GM18517 (cell line): Measurements from ENCODE around the gene CADM1.

Experiments
- ATAC-seq: cut with Tn5 transposase; IDR thresholded peaks from one replicate; pipeline ENCODE4 v1.9.1; 2021; ENCODE audit warnings: mild to moderate bottlenecking, moderate library complexity; ENCODE audit not compliant: unreplicated experiment

CADM1 gene

DNA sequence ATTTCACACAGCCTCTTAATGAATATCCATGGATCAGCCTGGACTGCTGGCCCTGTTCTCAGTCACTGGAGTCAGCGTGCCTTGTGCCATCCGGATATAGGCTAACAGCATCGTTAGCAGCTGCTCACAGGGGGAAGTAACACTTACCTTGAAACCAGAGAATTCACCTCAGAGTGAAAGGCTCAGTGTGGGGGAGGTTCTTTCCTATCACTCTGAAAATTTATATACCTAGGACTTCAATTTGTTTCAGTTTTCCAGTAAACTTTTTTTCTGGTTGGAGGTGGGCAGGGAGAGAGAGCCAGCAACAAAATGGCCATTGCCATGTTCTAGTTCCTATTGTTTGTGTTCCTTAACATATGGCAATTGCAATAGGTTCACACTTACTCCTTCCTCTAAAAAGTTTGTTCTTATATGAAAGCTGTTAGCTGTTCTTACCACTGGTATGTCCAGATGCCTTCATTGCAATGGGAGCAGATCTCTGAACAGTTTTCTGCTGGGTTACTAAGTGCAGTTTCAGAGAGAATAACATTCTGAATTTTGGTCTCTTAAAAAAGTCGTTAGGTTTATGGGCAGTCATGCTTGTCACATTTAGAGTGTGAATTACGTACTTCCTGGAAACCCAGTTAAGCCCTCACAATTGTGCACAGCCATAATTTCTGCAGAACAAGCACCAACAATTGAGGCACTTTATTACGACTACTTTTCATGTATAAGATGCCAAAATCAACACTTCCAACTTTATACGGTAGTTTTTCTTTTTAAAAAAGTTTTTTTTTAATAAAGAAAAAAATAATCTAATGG, 247.6 kb downstream of the CADM1 start:
- peak; percentile 89 for ATAC-seq

GRCh38 chr11:115255006-115255762, 249.0 kb downstream of the CADM1 start:
- ATAC-seq, result no peak

GRCh38 chr11:115251126-115251525, 253.1 kb downstream of the CADM1 start:
- ATAC-seq, result no peak

- ATAC-seq, result no peak
Observed at GRCh38 chr11:115249061-115249578, 255.1 kb downstream of the CADM1 start.

DNA sequence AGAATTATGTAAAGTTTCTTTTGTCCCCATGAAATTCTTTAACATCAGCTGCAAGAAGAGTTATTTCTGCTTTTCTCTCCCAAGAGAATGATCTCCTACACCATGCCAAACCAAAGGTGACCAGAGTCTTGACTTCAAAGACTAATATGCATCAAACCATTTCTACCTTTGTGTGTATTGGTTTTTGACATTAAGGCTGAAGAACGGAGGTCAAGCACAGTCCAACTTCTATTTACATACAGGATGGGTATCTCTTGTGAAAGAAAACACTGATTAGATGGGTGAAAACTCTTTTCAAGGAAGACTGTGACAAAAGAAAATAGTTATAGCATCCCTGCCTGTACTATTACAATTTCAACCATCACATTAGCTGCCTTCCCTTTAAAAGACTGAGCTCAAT, 256.3 kb downstream of the CADM1 start:
- no peak for ATAC-seq

DNA sequence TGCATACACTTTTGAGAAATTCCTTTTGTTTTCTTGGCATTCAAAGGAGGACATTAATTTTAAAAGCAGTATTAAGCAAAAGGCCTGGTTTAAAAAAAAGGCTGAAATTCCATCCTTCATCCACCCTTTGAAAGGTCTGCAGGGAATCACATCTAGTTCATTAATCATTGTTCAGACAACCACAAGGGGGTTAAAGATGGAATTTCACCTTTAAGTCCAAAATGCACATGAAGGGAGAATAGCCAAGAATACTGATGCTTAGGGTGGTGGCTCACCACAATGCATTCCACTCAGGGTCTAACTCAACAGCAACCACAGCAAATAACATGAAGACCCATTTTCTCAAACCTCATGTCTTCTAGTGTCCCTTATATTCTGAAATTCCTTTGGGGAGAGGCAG, 256.9 kb downstream of the CADM1 start:
- no peak for ATAC-seq

DNA sequence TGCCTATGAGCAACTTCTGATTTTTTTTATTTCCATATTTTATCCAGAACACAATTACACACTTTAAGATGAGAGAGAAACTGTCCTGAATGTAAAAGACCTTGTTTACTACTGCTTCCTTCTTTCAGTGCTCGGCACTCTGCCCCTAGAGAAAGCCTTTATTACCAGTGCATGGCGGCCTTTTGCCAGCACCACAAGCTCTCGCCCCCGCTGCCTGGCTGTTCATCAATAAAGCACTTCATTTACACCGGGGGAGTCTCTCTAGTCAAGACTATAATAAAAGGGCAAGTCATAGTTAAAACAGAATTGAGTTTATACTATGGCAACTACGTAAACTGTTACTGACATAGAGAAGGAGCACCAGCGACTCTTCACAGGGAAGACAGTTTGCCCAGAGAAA, 259.5 kb downstream of the CADM1 start:
- no peak for ATAC-seq

DNA sequence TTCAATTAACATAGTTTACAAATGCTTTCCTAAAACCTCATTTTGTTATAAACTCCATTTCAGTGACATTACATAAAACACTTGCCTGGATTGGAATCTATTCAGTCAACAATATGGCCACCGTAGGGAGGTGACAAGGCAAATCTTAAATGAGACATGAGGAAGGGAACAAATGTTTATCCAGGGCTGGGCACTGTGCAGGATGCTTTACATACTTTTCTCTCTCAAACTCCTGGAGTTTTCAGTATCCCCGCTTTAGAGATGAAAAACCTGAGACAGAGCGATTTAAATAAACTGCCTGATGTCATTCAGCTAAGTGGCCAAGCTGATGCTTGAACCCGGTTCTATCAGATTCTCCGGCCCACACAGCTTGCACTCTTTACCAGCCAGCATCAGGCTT, 259.9 kb downstream of the CADM1 start:
- ATAC-seq, result no peak

- ATAC-seq, result no peak
Observed at GRCh38 chr11:115242982-115243381, 261.2 kb downstream of the CADM1 start.

GRCh38 chr11:115241899-115242298, 262.3 kb downstream of the CADM1 start:
- ATAC-seq, result no peak

- no peak for ATAC-seq
Observed at GRCh38 chr11:115238791-115239190, 265.4 kb downstream of the CADM1 start.

- no peak for ATAC-seq
Observed at GRCh38 chr11:115238086-115238485, 266.1 kb downstream of the CADM1 start.

GRCh38 chr11:115237578-115237977, 266.6 kb downstream of the CADM1 start:
- no peak for ATAC-seq

DNA sequence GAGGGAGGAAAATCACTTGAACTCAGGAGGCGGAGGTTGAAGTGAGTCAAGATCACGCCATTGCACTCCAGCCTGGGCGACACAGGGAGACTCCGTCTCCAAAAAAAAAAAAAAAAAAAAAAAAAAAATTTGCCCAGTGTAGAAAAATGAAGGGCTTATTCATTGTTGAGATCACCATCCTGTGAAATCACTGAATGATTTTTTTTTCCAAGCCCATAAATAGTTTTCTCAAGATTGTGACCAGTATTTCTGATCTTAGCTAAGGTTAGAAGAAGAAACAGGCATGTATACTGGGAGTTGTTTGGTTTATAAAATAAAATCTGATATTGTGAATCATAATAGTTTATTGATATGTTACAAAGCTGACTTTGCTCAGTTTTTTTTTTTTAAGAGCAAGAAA, 269.4 kb downstream of the CADM1 start:
- no peak for ATAC-seq

DNA sequence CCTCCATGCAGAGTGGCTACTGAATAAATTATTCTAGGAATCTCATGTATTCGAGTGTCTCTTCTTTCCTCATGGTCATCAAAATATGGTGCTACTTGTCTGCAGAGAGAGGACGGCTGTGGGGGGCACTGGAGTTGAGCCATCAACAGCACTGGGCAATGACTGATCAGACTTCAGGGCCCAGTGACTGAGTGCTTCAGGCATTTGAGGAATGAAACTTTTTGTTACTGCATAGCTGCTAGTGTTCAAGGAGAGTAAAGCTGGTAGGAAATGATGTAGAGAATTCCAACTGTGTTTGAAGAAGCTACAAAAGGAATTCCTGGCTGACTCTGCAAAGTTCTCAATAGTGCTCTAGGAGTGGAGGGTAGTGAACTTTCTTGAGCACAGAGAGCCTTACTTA, 277.7 kb downstream of the CADM1 start:
- no peak for ATAC-seq

- no peak for ATAC-seq
Observed at GRCh38 chr11:115224551-115224950, 279.7 kb downstream of the CADM1 start.

- ATAC-seq, result peak; percentile 40
Observed at GRCh38 chr11:115222863-115223530, 281.2 kb downstream of the CADM1 start.

DNA sequence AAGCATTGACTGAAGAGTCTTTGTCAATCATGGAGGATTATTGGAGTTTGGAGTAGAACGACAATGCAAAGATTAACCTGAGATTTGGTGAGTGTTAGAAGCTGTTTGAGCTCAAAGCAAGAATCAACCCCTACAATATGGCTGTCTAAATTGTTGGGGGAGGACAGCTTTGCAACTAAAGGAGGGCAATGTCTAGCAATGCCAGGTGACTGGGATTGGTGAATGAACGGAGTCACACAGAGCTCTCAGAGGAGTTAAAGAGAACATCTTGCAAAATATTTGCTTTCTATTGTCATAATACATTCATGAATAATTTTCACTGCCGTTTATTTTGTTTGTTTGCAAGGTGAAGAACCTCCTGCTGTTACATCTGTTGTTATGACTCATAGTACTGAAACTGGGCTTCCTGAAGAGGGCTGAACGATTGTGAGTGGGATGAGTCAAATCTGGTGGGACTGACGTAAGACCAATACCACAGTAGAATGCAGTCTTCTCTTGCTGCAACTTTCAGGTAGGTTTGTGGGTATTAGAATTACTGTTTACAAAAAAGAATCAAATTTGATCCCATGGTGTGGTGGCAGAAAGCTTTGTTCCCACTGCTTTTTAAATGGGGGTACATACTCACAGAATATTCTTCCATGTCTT, 281.9 kb downstream of the CADM1 start:
- ATAC-seq, result peak; percentile 93

DNA sequence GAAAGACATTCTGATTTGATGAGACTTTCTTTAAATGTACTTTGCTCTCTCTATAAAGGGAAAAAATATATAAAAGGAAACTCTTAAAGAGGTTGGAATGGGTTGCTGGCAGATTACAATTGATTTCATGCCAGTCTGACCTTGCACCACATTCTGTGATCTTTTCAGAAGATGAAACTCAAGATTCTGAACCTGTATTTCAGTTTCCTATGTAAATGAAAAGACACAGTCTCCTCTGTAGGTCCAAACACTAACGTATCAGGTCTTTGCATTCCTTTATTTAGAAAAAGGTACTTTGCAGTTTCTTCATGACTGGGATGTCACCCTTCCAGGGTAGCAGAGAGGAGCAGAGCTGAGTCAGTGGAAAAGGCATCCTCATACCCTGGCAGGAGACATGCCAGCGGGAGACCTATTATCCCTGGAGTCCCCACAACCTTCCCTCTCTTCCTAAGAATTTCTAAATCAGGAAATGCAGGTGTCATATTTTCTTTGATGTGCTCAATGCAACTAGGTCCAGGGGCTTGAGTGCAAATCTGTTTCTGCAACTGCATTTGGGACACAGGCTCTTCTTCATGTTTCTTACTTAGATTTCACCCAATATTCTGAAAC, 282.6 kb downstream of the CADM1 start:
- ATAC-seq, result peak; percentile 45

DNA sequence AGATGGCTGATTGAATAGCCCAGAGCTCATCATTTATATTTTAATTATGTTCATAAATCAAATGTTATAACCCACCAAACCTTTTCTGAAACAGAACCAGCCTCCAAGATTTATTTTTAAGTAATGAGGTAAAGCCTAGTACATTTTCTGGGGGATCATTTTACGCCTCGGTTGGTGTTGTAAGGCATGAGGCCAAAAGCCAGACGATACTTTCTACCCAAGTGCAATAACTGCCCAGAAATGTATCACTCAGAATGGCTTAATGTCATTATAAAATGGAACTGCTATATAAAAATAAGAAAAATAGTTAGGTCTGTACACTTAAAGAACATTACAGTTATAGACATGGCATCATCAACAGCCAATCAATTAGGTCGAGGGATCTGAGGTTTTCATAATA, 283.3 kb downstream of the CADM1 start:
- ATAC-seq, result no peak

DNA sequence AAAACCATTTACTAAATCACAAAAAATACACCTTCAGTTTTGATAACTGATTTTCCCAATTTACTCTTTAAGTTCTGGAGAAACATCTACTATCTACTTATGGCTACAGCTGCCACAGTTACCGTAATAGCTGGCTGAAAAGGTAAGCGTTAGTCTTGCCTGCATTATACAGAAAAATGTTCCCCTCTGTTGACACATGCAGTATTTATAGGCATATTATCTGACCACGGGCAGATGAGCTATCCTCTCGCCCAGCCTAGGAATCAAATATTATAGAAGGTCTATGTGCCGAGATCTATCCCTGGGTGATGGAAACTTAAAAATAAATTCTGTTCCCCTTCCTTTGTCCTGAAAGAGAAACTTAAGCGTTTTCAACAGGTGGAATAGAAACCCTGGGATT, 283.8 kb downstream of the CADM1 start:
- ATAC-seq, result no peak
